ENCODE results near the gene ST6GALNAC4. TPM values are rescaled to one million over a fixed set of nuclear protein-coding genes. Genes with fewer than 3 reads are reported as not detected.

ST6GALNAC4 gene
- total and polyA plus RNA-seq, 2 experiments from 2014 or later = 48.8 to 119 TPM

- H3K4me1 ChIP-seq (ENCODE audit: low read depth) = peaks cover 5% of the 10 kb centered on the region
- no peak for TF ChIP-seq CTCF (IDR thresholded peaks at IDR 0.05; ENCODE audit: low read depth, low read length)
- H3K4me3 ChIP-seq = no peak overlapping the region
- peaks cover 13% of the 10 kb centered on the region for H3K36me3 ChIP-seq
- no peaks in the 10 kb centered on the region for H3K9me3 ChIP-seq (ENCODE audit: low read depth)
- H3K27ac ChIP-seq = no peak overlapping the region
- DNase-seq (ENCODE audit: low read depth in 1 of 2, low spot score in 1 of 2) = no peak
- no peaks in the 10 kb centered on the region for H3K27me3 ChIP-seq
These were observed 25.0 kb upstream of the ST6GALNAC4 start for GRCh38 chr9:127941961-127942215.

- H3K27ac ChIP-seq = no peak overlapping the region
- TF ChIP-seq CTCF (IDR thresholded peaks at IDR 0.05; ENCODE audit: low read depth, low read length) = no peak
- H3K4me1 ChIP-seq (ENCODE audit: low read depth) = peaks cover 7% of the 10 kb centered on the region
- H3K36me3 ChIP-seq = peaks cover 13% of the 10 kb centered on the region
- H3K9me3 ChIP-seq (ENCODE audit: low read depth) = no peaks in the 10 kb centered on the region
- no peaks in the 10 kb centered on the region for H3K27me3 ChIP-seq
- no peak for DNase-seq (ENCODE audit: low read depth in 1 of 2, low spot score in 1 of 2)
- no peak overlapping the region for H3K4me3 ChIP-seq
These were observed 24.5 kb upstream of the ST6GALNAC4 start for GRCh38 chr9:127941062-127941960.

GRCh38 chr9:127940593-127940992 is 23.8 kb upstream of the ST6GALNAC4 start:
- peaks cover 13% of the 10 kb centered on the region for H3K36me3 ChIP-seq
- no peak for TF ChIP-seq CTCF (IDR thresholded peaks at IDR 0.05; ENCODE audit: low read depth, low read length)
- no peaks in the 10 kb centered on the region for H3K9me3 ChIP-seq (ENCODE audit: low read depth)
- DNase-seq (ENCODE audit: low read depth in 1 of 2, low spot score in 1 of 2) = no peak
- no peak overlapping the region for H3K27ac ChIP-seq
- no peak overlapping the region for H3K4me3 ChIP-seq
- peaks cover 7% of the 10 kb centered on the region for H3K4me1 ChIP-seq (ENCODE audit: low read depth)
- no peaks in the 10 kb centered on the region for H3K27me3 ChIP-seq

- peak overlapping the region; percentile 76 for H3K4me3 ChIP-seq
- peaks cover 4% of the 10 kb centered on the region for H3K36me3 ChIP-seq
- TF ChIP-seq CTCF (IDR thresholded peaks at IDR 0.05; ENCODE audit: low read depth, low read length) = no peak
- no peaks in the 10 kb centered on the region for H3K27me3 ChIP-seq
- no peaks in the 10 kb centered on the region for H3K9me3 ChIP-seq (ENCODE audit: low read depth)
- peaks cover 7% of the 10 kb centered on the region for H3K4me1 ChIP-seq (ENCODE audit: low read depth)
- peak overlapping the region; percentile 30 for H3K27ac ChIP-seq
- DNase-seq (ENCODE audit: low read depth in 1 of 2, low spot score in 1 of 2) = peak in 1 of 2 donors; percentile 55
These were observed 21.5 kb upstream of the ST6GALNAC4 start for GRCh38 chr9:127938298-127938690.

- H3K4me1 ChIP-seq (ENCODE audit: low read depth) = peaks cover 7% of the 10 kb centered on the region
- H3K27ac ChIP-seq = peak within 1 kb of the TSS; percentile 30
- DNase-seq (ENCODE audit: low read depth in 1 of 2, low spot score in 1 of 2) = peak; percentile 89 to 91
- no peaks in the 10 kb centered on the region for H3K9me3 ChIP-seq (ENCODE audit: low read depth)
- H3K27me3 ChIP-seq = no peaks in the 10 kb centered on the region
- peak within 1 kb of the TSS; percentile 76 for H3K4me3 ChIP-seq
- peaks cover 4% of the 10 kb centered on the region for H3K36me3 ChIP-seq
- TF ChIP-seq CTCF (IDR thresholded peaks at IDR 0.05; ENCODE audit: low read depth, low read length) = no peak
These were observed 20.8 kb upstream of the ST6GALNAC4 start, which contains the start of gene DPM2 for GRCh38 chr9:127937388-127938297. TSS of gene DPM2 (minus strand) at chr9:127937854. CDS start at chr9:127937820, 34 bp downstream.

Measured in cardiac muscle cell (in vitro differentiated cells and primary cell).